OCI-LY1 (cell line): ENCODE measurements around the gene STON2.

Source experiments
- H2AFZ ChIP-seq: fragments of 200-600 bp; sonication (generic), shearing (Covaris generic); 2 replicates; pipeline ENCODE4 v1.6.0; 2014; ENCODE audit warnings: antibody characterized with exemption, mild to moderate bottlenecking, low read length
- H3F3A ChIP-seq: fragments of 200-600 bp; sonication (generic), shearing (Covaris generic); 2 replicates; pipeline ENCODE4 v1.6.0; 2014; ENCODE audit warnings: mild to moderate bottlenecking, antibody characterized with exemption, low read length, moderate library complexity; ENCODE audit not compliant: insufficient read depth
- H3K27ac ChIP-seq: fragments of 200-600 bp; sonication (generic); 2 replicates; pipeline ENCODE4 v1.5.1; 2014; ENCODE audit warnings: low read length, mixed run types, mild to moderate bottlenecking, low read depth; ENCODE audit not compliant: poor library complexity, severe bottlenecking
- H3K27me3 ChIP-seq: fragments of 200-600 bp; sonication (generic); 2 replicates; pipeline ENCODE4 v1.6.0; 2014; ENCODE audit warnings: antibody characterized with exemption, mild to moderate bottlenecking, low read length, moderate library complexity; ENCODE audit not compliant: insufficient read depth
- H3K36me3 ChIP-seq: fragments of 200-600 bp; sonication (generic); 2 replicates; pipeline ENCODE4 v1.6.1; 2014; ENCODE audit warnings: mild to moderate bottlenecking, antibody characterized with exemption, low read length, moderate library complexity, mixed read lengths; ENCODE audit not compliant: insufficient read depth
- H3K4me1 ChIP-seq: fragments of 200-600 bp; sonication (generic); 2 replicates; pipeline ENCODE4 v1.5.1; 2014; ENCODE audit warnings: mild to moderate bottlenecking, low read length, moderate library complexity; ENCODE audit not compliant: insufficient read depth, severe bottlenecking
- H3K4me2 ChIP-seq: fragments of 200-600 bp; sonication (generic), shearing (Covaris generic); 2 replicates; pipeline ENCODE4 v1.6.1; 2014; ENCODE audit warnings: low read length
- H3K4me3 ChIP-seq: fragments of 200-600 bp; sonication (generic); 2 replicates; pipeline ENCODE4 v1.5.1; 2014; ENCODE audit warnings: low read length, low read depth, mild to moderate bottlenecking, mixed read lengths; ENCODE audit not compliant: poor library complexity, severe bottlenecking
- H3K79me2 ChIP-seq: fragments of 200-600 bp; shearing (Covaris generic); 2 replicates; pipeline ENCODE4 v1.6.1; 2016; ENCODE audit warnings: mixed run types, low read length, mixed read lengths; ENCODE audit not compliant: insufficient read depth
- H3K9ac ChIP-seq: fragments of 200-600 bp; sonication (generic), shearing (Covaris generic); 2 replicates; pipeline ENCODE4 v1.6.1; 2014; ENCODE audit warnings: mild to moderate bottlenecking, low read length, mixed read lengths
- H3K9me2 ChIP-seq: fragments of 200-600 bp; sonication (generic), shearing (Covaris generic); 2 replicates; pipeline ENCODE4 v1.6.1; 2014; ENCODE audit warnings: low read depth, mild to moderate bottlenecking, low read length, mixed read lengths
- H3K9me3 ChIP-seq: fragments of 200-600 bp; shearing (Covaris generic); 2 replicates; pipeline ENCODE4 v1.6.1; 2014; ENCODE audit warnings: low read length, mixed read lengths
- H4K20me1 ChIP-seq: fragments of 200-600 bp; sonication (generic), shearing (Covaris generic); 2 replicates; pipeline ENCODE4 v1.6.0; 2016; ENCODE audit warnings: mild to moderate bottlenecking, low read length; ENCODE audit not compliant: insufficient read depth
- EZH2 ChIP-seq: fragments of 200-600 bp; sonication (generic), shearing (Covaris generic); IDR thresholded peaks from 2 replicates; pipeline ENCODE4 v1.8.0; 2017; ENCODE audit warnings: borderline replicate concordance, mixed run types, mild to moderate bottlenecking, antibody characterized with exemption, low read length, moderate library complexity, mixed read lengths
- TF ChIP-seq, protein P1 (sequence below): fragments of 200-600 bp; sonication (generic), shearing (Covaris generic); IDR thresholded peaks from 2 replicates; pipeline ENCODE4 v1.5.1; 2017; ENCODE audit warnings: mild to moderate bottlenecking, antibody characterized with exemption, low read length, moderate library complexity, mixed read lengths

The STON2 gene

DNA sequence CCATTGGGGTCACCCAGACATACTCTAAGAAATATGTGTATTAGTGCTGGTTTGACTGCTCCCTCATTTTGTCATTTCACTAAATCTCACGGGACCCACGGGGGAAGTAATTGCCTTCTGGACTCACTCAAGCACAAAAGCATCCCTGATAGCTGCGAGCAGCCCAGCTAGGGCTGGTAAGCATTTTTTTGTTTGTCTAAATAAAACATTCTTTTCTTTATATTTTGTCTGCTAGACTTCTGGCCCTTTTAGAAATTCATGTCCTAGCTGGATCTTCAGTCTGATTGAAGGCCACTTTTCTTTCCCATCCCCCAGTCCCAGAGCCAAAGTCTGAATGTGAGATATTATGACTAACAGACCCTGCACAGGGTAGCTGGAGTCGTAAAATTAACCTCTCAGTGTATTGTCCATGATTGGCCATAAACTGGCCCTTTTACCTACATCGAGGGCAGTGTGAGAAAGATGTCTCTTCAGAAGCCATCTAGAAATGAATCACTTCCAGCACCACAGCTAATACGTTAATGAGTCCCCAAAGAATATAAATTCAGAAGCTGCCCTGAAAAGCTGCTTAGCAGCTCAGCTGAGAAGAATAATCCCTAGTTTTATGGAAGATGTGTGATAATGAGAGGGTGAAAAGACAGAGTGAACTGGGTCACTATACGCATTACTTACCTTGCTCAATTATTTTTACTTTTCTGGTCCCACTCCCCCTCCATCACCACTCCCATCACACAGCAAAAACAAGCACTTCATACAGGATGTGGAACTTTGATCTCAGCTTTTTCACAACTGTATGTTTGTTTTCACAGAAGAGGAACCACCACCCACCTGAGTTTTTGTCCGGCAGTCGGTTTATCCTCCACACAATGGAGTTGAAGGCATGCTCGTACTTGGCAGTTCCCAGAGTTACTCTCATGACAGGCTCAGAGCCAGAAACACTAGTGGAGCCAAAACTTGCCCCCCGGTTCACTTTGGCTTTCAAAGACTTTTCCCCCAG lies 123.8 kb downstream of the STON2 start:
- no peak overlapping the region for H3K4me3 ChIP-seq
- H3K27ac ChIP-seq, result no peak overlapping the region
- TF ChIP-seq, protein P1, sequence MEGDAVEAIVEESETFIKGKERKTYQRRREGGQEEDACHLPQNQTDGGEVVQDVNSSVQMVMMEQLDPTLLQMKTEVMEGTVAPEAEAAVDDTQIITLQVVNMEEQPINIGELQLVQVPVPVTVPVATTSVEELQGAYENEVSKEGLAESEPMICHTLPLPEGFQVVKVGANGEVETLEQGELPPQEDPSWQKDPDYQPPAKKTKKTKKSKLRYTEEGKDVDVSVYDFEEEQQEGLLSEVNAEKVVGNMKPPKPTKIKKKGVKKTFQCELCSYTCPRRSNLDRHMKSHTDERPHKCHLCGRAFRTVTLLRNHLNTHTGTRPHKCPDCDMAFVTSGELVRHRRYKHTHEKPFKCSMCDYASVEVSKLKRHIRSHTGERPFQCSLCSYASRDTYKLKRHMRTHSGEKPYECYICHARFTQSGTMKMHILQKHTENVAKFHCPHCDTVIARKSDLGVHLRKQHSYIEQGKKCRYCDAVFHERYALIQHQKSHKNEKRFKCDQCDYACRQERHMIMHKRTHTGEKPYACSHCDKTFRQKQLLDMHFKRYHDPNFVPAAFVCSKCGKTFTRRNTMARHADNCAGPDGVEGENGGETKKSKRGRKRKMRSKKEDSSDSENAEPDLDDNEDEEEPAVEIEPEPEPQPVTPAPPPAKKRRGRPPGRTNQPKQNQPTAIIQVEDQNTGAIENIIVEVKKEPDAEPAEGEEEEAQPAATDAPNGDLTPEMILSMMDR, result no peak
- TF ChIP-seq EZH2, result no peak
- no peaks in the 10 kb centered on the region for H3K79me2 ChIP-seq
- H3K27me3 ChIP-seq, result 0 out of 2 replicates have a peak, but pooled peaks cover 3% of the 10 kb centered on the region
- H2AFZ ChIP-seq, result no peak overlapping the region
- H3K36me3 ChIP-seq, result no peaks in the 10 kb centered on the region
- no peaks in the 10 kb centered on the region for H3K9me3 ChIP-seq
- no peaks in the 10 kb centered on the region for H4K20me1 ChIP-seq
- no peaks in the 10 kb centered on the region for H3K9me2 ChIP-seq
- no peaks in the 10 kb centered on the region for H3K4me1 ChIP-seq
- no peak overlapping the region for H3K4me2 ChIP-seq
- no peaks in the 10 kb centered on the region for H3F3A ChIP-seq
- no peak overlapping the region for H3K9ac ChIP-seq

DNA sequence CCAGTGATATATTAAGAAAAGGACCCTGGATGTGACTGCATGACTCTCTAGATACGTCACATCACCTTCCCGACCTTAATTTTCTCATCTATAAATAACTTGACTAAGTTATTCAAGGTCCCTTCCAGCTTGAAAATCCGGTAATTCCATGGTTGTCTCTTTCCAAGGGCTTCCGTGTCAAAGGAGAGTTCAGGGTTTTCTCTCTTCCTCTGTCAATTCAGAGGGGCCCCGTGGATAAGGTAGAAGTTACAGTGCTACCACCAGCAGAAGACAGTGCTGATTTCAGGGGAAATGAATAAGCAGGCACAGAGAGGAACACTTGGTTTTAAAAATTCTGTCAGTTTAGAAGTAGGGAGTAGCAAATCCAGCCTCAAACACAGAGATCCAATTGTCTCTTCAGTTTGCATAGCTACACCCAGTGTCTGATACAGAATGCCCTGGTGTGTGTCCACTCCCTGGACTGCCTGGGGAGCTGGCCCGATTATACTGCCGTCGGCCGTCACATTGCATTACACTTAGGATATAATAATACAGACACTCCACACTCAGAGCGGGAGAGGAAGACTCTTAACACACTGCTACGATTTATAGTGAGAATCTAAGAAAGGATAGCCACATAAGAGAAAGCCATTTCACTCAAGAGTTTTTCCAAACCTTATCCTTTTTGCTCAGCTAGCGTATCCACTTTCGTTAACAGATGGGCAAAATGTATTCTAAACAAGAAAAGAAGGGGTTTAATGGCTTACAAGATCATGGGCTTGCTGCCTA lies 124.6 kb downstream of the STON2 start:
- no peak overlapping the region for H3K4me3 ChIP-seq
- TF ChIP-seq EZH2, result no peak
- TF ChIP-seq, protein P1, result no peak
- no peak overlapping the region for H2AFZ ChIP-seq
- H4K20me1 ChIP-seq, result no peaks in the 10 kb centered on the region
- H3K79me2 ChIP-seq, result no peaks in the 10 kb centered on the region
- H3K9me2 ChIP-seq, result no peaks in the 10 kb centered on the region
- H3K27ac ChIP-seq, result no peak overlapping the region
- H3K4me1 ChIP-seq, result no peaks in the 10 kb centered on the region
- H3K36me3 ChIP-seq, result no peaks in the 10 kb centered on the region
- no peak overlapping the region for H3K9ac ChIP-seq
- no peak overlapping the region for H3K4me2 ChIP-seq
- H3K27me3 ChIP-seq, result 0 out of 2 replicates have a peak, but pooled peaks cover 3% of the 10 kb centered on the region
- no peaks in the 10 kb centered on the region for H3K9me3 ChIP-seq
- no peaks in the 10 kb centered on the region for H3F3A ChIP-seq

DNA sequence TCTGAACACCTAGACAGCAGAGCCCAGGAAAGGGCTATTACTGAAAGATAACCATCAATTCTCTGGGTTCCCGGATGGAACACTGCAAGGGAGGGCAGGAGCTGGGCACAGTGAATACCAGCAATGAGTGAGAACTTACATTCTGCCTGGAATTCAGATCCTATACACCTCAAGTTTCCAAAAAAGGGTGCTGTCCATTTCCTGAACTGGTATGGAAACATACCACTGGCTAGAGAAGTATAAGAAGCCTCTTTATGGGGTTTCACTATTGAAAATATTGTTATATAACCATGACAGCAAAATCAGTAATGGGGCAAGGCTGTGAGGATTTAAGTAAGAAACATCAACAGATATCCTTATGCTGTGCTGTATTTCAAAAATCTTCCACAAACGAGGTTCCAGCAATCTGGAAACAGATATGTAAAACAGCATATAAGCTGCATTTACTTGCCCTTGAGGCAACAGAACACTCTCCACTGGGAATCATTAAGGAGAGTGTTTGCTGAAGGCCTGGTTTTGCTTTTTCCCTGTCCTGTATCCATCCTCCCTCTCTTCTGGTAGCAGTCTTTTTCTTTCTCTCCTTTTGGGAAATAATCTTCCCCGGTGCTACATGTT lies 126.1 kb downstream of the STON2 start:
- Histone ChIP-seq H3K9me3 (no peaks in the 10 kb centered on the region), H4K20me1 (no peaks in the 10 kb centered on the region), H2AFZ (no peak overlapping the region), H3K79me2 (no peaks in the 10 kb centered on the region), H3K4me2 (no peak overlapping the region), H3K36me3 (no peaks in the 10 kb centered on the region), H3K9ac (no peak overlapping the region), H3F3A (no peaks in the 10 kb centered on the region), H3K27ac (no peak overlapping the region), H3K9me2 (no peaks in the 10 kb centered on the region), H3K27me3 (0 out of 2 replicates have a peak, but pooled peaks cover 3% of the 10 kb centered on the region), H3K4me3 (no peak overlapping the region), H3K4me1 (no peaks in the 10 kb centered on the region)
- TF ChIP-seq, protein P1, result no peak
- TF ChIP-seq EZH2, result no peak
